NCI-H2196 (cell line): ENCODE data around the gene RHBDF2.

ENCODE experiments used
- DNase-seq: peaks from one replicate; lab custom pipeline; 2025; ENCODE audit not compliant: unreplicated experiment; lab: John Stamatoyannopoulos, UW

The RHBDF2 gene

GRCh38 chr17:76501018-76501826 is at the start of gene RHBDF2:
RHBDF2 (minus strand) TSS chr17:76501423; CDS start chr17:76481524, 19,899 bp downstream.
- peak; percentile 92 for DNase-seq

DNA sequence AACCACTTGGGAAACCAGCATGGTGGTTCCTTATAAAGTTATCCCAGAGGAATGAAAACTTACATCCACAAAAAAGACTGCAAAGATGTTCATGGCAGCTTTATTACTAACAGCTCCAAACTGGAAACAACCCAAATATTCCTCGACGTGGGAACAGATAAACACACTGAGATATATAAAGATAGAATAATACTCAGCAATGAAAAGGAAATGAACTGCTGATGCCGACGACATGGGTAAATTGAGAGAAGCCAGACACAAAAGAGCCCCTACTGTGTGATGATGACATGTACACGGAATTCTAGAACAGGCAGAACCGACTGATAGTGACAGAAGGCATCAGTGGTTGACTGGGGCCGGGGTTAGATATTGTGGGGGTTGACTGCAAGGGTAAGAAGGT is 48.3 kb upstream of the RHBDF2 start:
- DNase-seq, result no peak

DNA sequence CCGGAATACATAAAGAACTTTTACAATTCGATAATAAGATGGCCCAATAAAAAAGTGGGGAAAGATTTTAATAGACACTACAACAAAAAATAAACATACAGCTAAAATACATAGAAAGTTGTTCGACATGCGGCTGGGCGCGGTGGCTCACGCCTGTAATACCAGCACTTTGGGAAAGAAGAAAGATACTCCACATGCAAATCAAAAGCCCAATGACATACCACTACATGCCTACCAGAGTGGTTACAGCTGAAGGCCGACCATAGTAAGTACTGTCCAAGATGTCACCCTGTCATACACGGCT is 47.9 kb upstream of the RHBDF2 start:
- DNase-seq, result no peak

GRCh38 chr17:76548378-76549214 is 47.4 kb upstream of the RHBDF2 start:
- no peak for DNase-seq

- DNase-seq, result no peak
Observed at GRCh38 chr17:76547642-76548202, 46.5 kb upstream of the RHBDF2 start.

GRCh38 chr17:76547183-76547641 is 46.0 kb upstream of the RHBDF2 start:
- DNase-seq, result peak; percentile 65

DNA sequence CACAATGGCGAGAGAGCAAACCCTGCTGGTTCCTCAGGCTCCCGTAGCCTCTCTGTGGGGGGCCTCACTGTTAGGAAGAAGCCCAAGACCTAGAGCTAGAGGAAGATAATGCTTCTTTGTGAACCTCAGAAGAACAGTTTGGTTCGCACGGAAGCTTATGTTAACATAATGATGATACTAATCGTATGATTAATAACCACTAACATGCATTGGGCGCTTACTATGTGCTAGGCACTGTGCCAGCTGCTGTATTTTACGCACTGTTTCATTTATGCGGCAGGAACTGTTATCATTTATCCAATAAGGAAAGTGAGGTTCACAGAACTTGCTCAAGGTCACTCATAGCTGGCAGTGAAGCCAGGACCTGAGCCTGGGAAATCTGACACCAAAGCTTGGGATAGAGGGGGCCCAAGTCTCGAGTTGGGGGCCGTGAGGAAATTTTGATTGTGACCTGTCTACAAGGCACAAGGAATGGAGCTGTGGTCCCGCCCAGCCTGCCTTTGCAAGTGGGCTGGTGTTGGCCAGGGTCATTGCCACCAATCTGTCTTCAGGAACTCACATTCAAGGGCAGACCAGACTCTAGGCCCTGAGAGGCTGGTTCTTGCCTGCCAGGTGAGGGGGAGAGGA is 45.4 kb upstream of the RHBDF2 start:
- no peak for DNase-seq

GRCh38 chr17:76545918-76546555 is 44.8 kb upstream of the RHBDF2 start:
- DNase-seq, result no peak

GRCh38 chr17:76544546-76545365 is 43.5 kb upstream of the RHBDF2 start:
- no peak for DNase-seq

DNA sequence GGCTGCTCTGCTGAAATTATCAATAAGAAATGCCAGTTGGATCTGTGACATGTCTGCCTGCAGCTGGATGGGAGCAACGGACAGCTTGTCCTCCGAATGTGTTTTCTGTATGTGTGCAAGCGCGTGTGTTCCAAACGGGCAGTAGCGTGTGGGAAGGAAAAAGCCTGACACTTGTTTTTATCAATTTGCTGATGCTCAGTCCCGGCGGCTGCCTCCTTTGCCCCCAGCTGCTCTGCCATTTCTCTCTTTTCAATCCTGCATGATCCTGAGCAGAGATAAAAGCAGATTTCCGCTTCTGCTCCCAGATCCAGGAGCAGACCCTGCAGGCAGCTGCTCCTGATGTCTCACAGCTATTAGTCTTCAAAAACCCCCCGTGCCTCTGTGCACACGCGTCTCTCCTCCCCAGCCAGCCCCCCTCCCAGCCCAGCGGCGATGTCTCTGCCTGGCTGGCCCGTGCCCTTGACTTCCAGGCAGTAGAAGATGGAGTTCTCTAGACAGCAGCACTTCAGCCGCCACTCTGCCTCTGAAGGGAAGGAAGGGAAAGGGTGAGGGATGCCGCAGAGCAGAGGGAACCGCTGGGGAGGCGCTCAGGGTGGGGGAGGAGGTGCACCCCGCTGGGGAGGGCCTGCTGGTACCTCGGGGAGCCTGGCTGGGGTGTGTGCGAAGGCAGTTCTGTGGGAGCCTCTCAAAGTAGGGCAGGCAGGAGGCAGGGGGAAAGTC is 42.8 kb upstream of the RHBDF2 start:
- no peak for DNase-seq

- no peak for DNase-seq
Observed at GRCh38 chr17:76543482-76543825, 42.2 kb upstream of the RHBDF2 start.

DNA sequence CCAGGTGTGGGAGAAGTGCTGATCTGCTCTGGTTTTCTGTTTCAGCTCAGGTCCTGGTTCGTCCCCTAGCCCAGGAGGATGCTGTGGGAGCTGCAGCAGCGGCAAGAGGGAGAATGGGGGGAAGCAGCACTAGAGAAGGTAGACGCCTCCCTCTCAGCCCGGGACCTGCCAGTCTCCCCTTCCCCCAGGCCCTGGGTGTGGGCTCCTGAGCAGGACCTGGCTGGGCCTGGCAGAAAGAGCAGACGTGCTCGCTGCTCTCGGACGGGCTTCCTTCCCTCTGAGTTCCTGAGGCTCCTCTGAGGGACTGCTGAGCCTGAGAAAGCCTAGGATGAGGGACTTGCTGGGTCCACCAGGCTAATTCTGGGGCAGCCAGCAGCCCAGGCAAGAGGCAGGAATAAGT is 41.8 kb upstream of the RHBDF2 start:
- no peak for DNase-seq

DNA sequence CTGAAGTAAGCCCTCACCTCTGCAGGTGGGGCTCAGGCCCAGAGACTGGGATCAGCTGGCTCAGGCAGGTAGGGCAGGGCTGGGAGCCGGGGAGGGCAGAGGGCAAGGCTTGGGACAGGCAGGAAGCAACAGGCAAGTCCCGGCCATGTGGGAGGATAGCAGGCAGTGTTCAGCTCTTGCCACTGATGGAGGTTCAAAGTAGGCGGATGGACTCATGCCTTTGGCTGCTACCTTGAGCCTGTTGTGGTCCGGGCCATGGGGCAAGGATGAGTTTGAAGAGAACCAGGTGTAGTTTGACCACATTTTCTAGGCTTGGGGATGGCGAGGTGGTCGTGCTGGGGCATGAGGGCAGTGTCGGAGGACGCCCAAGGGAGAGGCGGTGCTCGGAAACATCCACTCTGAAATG is 41.3 kb upstream of the RHBDF2 start:
- no peak for DNase-seq

DNA sequence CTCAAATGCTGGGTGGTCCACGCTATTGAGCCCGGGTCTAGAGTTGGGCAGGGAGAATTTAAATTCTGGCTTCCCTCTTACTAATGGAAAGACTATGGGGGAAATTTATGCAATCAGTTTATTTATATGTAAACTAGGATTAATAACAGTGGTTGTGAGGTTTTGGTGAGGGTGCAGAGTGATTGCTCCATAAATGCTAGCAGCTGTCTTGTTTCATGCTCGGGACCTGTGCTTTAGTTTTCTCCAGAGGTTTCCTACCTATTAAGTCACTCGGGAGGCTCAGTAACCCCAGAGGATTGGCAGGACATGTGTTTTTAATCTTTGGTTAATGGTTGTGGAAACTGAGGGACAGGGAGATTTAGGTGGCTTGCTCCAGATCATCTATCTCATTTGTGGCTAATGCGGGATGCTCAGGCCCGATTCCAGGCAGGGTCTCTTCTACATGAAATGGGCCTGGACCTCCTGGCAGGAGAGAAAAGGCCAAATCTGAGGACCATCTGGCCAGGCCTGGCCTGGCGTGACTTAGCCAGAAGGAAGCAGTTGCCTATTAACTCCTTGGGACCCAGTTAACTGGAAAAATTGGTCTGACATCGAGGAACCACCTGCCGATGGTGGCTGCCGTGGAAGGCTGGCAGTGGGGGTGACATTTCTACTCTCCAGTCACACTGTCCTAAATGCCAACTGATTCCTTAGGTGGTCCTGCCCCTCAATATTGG is 40.7 kb upstream of the RHBDF2 start:
- DNase-seq, result no peak

DNA sequence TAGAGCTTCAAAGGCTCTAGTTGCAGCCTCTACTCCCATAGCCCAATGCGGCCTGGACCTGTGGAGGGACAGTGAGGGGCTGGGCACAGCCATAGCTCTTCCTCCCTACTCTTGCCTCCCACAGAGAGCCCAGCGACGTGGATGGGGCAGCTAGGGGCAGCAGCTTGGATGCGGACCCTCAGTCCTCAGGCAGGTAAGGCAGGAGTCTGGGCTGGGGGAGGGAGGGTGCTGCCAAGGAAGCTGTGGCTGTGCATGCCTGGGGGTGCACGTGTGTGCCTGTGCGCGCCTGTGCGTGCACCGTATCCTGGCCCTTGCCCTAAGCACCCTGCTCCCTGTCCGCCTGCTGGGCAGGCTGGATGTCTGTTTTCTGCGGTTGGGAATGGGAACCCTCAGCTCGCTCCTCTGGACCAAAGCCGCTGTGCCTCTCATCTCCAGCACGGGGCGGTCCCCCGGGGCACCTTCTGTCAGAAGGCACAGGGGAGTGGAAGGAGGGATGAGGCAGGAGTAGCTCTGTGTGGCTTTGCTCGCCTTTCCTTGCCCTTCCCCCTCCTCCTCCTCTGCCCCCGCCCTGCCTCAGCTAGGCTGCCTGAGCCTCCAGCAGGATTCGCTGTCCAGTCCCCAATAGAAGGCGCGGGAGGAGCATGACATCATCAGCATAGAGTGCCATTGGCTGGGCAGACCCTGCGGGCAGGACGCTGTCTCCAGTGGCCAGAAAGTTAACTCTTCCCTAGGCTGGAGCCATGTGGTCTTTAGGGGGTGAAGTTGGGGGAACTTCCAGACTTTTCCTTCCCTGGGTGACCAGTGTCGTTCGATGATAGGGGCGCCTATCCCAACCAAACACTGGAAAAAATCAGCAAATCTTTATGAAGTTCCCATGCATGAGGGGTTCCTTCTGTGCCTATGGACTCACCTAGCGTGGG is 39.4 kb upstream of the RHBDF2 start:
- DNase-seq, result peak; percentile 99

- DNase-seq, result no peak
Observed at GRCh38 chr17:76539631-76540271, 38.5 kb upstream of the RHBDF2 start, which contains the start of gene PRCD. PRCD (plus strand) TSS chr17:76540044; CDS start chr17:76540142, 98 bp downstream.

DNA sequence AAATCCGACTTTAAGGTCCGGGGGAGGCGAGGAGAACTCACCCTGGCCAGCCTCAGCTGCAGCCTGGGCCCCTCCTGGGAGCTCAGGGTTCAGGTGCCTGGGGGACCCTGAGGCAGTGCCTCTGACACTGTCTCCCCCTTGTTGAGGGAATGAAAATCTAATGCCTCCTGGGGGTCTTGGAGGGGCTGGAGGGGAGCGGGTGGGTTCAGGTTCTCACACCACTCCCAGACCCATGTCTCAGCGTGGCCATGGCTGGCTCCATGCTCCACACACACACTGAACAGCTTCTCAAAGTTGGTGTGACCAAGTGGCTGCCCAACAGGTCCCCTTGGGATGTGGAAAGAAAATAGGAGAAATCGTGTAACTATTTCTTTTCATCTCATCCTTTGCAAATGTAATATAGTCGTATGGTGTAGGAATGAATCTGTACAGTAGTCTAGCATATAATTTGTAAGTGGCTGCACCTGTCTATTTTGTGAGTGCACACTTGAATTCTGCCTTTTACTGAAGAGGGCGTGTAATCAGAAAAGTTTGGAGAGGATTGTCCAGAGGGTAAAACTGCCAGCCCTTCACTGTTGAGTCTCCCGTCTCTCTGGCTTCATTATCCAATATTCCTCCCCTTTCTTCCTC is 37.8 kb upstream of the RHBDF2 start:
- DNase-seq, result no peak
